H9 (cell line): ENCODE measurements around the gene FOXG1. TPM values are rescaled to one million over a fixed set of nuclear protein-coding genes. Genes with fewer than 3 reads are reported as not detected.

Experiments used
- DNase-seq: peaks from one replicate; pipeline ENCODE4 v3.0.0-alpha.2; 2017
- H2AFZ ChIP-seq: one replicate; pipeline ENCODE4 v1.6.1; 2013; ENCODE audit warnings: mild to moderate bottlenecking, low read length, control low read depth, moderate library complexity
- H2AK5ac ChIP-seq: 2 replicates; pipeline ENCODE4 v1.6.1; 2013; ENCODE audit warnings: low read length, control low read depth, mixed read lengths; ENCODE audit not compliant: insufficient read length
- H2BK120ac ChIP-seq: one replicate; pipeline ENCODE4 v1.6.1; 2013; ENCODE audit warnings: low read depth, mild to moderate bottlenecking, low read length, control low read depth, inconsistent platforms; ENCODE audit not compliant: poor library complexity, severe bottlenecking
- H2BK12ac ChIP-seq: 2 replicates; pipeline ENCODE4 v1.6.1; 2013; ENCODE audit warnings: low read length, control low read depth, mixed read lengths, low read depth; ENCODE audit not compliant: insufficient read length
- H2BK15ac ChIP-seq: 2 replicates; pipeline ENCODE4 v1.6.1; 2013; ENCODE audit warnings: low read depth, low read length, control low read depth
- H2BK20ac ChIP-seq: one replicate; pipeline ENCODE4 v1.6.1; 2013; ENCODE audit warnings: low read depth, mild to moderate bottlenecking, low read length, control low read depth, inconsistent platforms; ENCODE audit not compliant: poor library complexity, severe bottlenecking
- H2BK5ac ChIP-seq: 2 replicates; pipeline ENCODE4 v1.6.1; 2013; ENCODE audit warnings: low read length, control low read depth, mixed read lengths; ENCODE audit not compliant: insufficient read length
- H3K14ac ChIP-seq: 2 replicates; pipeline ENCODE4 v1.6.1; 2013; ENCODE audit warnings: low read length, control low read depth; ENCODE audit not compliant: insufficient read depth
- H3K18ac ChIP-seq: 2 replicates; pipeline ENCODE4 v1.6.1; 2013; ENCODE audit warnings: low read depth, mild to moderate bottlenecking, mixed read lengths, low read length, control low read depth; ENCODE audit not compliant: insufficient read length
- H3K23ac ChIP-seq: 2 replicates; pipeline ENCODE4 v1.6.1; 2013; ENCODE audit warnings: low read length, control low read depth, mixed read lengths, low read depth; ENCODE audit not compliant: insufficient read length
- H3K23me2 ChIP-seq: 2 replicates; pipeline ENCODE4 v1.6.1; 2013; ENCODE audit warnings: low read depth, mild to moderate bottlenecking, mixed read lengths, low read length, control low read depth; ENCODE audit not compliant: insufficient read length, poor library complexity, severe bottlenecking
- H3K27ac ChIP-seq: 2 replicates; pipeline ENCODE4 v1.5.1; 2013; ENCODE audit warnings: low read length, control low read depth, mixed read lengths, low read depth; ENCODE audit not compliant: insufficient read length
- H3K27me3 ChIP-seq: 2 replicates; pipeline ENCODE4 v1.6.1; 2013; ENCODE audit warnings: low read length, control low read depth, inconsistent platforms; ENCODE audit not compliant: insufficient read depth
- H3K4ac ChIP-seq: 2 replicates; pipeline ENCODE4 v1.6.1; 2013; ENCODE audit warnings: low read depth, mild to moderate bottlenecking, control low read depth, inconsistent platforms, low read length, moderate library complexity
- H3K4me1 ChIP-seq: 2 replicates; pipeline ENCODE4 v1.6.1; 2013; ENCODE audit warnings: low read length, control low read depth, inconsistent platforms; ENCODE audit not compliant: insufficient read depth
- H3K4me2 ChIP-seq: 2 replicates; pipeline ENCODE4 v1.6.1; 2013; ENCODE audit warnings: low read length, control low read depth, mixed read lengths; ENCODE audit not compliant: insufficient read length, insufficient read depth
- H3K56ac ChIP-seq: 2 replicates; pipeline ENCODE4 v1.6.1; 2013; ENCODE audit warnings: low read depth, mild to moderate bottlenecking, mixed read lengths, low read length, control low read depth; ENCODE audit not compliant: insufficient read length
- H3K79me1 ChIP-seq: 2 replicates; pipeline ENCODE4 v1.6.1; 2013; ENCODE audit warnings: low read depth, mild to moderate bottlenecking, moderate library complexity, low read length, control low read depth, inconsistent platforms; ENCODE audit not compliant: insufficient read depth, poor library complexity, severe bottlenecking
- H3K79me2 ChIP-seq: 2 replicates; pipeline ENCODE4 v1.6.1; 2013; ENCODE audit warnings: low read length, control low read depth, inconsistent platforms; ENCODE audit not compliant: insufficient read depth
- H3K9ac ChIP-seq: 2 replicates; pipeline ENCODE4 v1.6.1; 2013; ENCODE audit warnings: low read length, control low read depth, mixed read lengths; ENCODE audit not compliant: insufficient read length; ENCODE audit errors: extremely low read depth
- H3K9me3 ChIP-seq: one replicate; pipeline ENCODE4 v1.6.1; 2013; ENCODE audit warnings: low read depth, low read length, inconsistent platforms; ENCODE audit not compliant: control insufficient read depth
- H3T11ph ChIP-seq: one replicate; pipeline ENCODE4 v1.6.1; 2013; ENCODE audit warnings: mild to moderate bottlenecking, low read length, control low read depth, inconsistent platforms
- H4K20me1 ChIP-seq: one replicate; pipeline ENCODE4 v1.6.1; 2013; ENCODE audit not compliant: control insufficient read depth, insufficient read length, insufficient read depth
- H4K5ac ChIP-seq: 2 replicates; pipeline ENCODE4 v1.6.1; 2013; ENCODE audit warnings: low read depth, mild to moderate bottlenecking, mixed read lengths, low read length, control low read depth; ENCODE audit not compliant: insufficient read length
- H4K8ac ChIP-seq: replicated peaks from 2 replicates; pipeline ENCODE4 v1.6.1; 2013; ENCODE audit warnings: low read length, control low read depth, mixed read lengths, low read depth; ENCODE audit not compliant: insufficient read length
- H4K91ac ChIP-seq: 2 replicates; pipeline ENCODE4 v1.6.1; 2013; ENCODE audit warnings: low read depth, mild to moderate bottlenecking, moderate library complexity, mixed read lengths, low read length, control low read depth; ENCODE audit not compliant: insufficient read length
- H3K27ac Mint-ChIP-seq, 3 experiments: 2 replicates in 2 of 3; 3 replicates in 1 of 3; pipeline ENCODE4 v1.8.0; 2020 to 2021; ENCODE audit warnings: mixed read lengths in 3 of 3, mild to moderate bottlenecking in 1 of 3, moderate library complexity in 1 of 3
- H3K27me3 Mint-ChIP-seq: 2 replicates; pipeline ENCODE4 v1.8.0; 2021; ENCODE audit warnings: low read depth, mild to moderate bottlenecking, moderate library complexity, mixed read lengths
- H3K36me3 Mint-ChIP-seq, 3 experiments: 2 replicates in 2 of 3; 3 replicates in 1 of 3; pipeline ENCODE4 v1.8.0; 2020 to 2021; ENCODE audit warnings: low read depth in 3 of 3, mixed read lengths in 3 of 3; ENCODE audit not compliant: insufficient read depth in 1 of 3
- H3K4me1 Mint-ChIP-seq, 2 experiments: 2 replicates each; pipeline ENCODE4 v1.8.0; 2020; ENCODE audit warnings: mixed read lengths in 2 of 2
- H3K4me3 Mint-ChIP-seq, 2 experiments: 2 replicates in 1 of 2; 3 replicates in 1 of 2; pipeline ENCODE4 v1.8.0; 2020 to 2021; ENCODE audit warnings: mild to moderate bottlenecking in 2 of 2, mixed read lengths in 2 of 2, moderate library complexity in 1 of 2
- H3K9me3 Mint-ChIP-seq, 2 experiments: 2 replicates in 1 of 2; 3 replicates in 1 of 2; pipeline ENCODE4 v1.8.0; 2020; ENCODE audit warnings: mild to moderate bottlenecking in 2 of 2, mixed read lengths in 2 of 2, moderate library complexity in 1 of 2
- CTCF ChIP-seq: fragments of 200-600 bp; sonication (generic); conservative IDR thresholded peaks from 3 replicates; pipeline ENCODE4 v1.8.0; 2021; ENCODE audit warnings: antibody characterized with exemption, mild to moderate bottlenecking
- WGBS: extraction: QIAGEN DNeasy Blood & Tissue Kit; methylation state at CpG from one replicate; pipeline ENCODE4 v1.1.7; 2013; ENCODE audit warnings: missing lambda C conversion rate, low lambda C conversion rate, mixed read lengths; ENCODE audit not compliant: insufficient read length; ENCODE audit errors: extremely low coverage; 5-methylcytosine and 5-hydroxymethylcytosine counted together
- total RNA-seq: library from RNA; stranded (reverse); gene quantifications from 2 replicates; pipeline ENCODE4 v1.2.1, GENCODE V29; 2021

FOXG1 gene
- total RNA-seq, 1 experiment from 2014 or later, result 0.11 TPM

- Histone ChIP-seq H4K91ac (no peak overlapping the region), H3K79me2 (no peaks in the 10 kb centered on the region), H3K27me3 (peaks cover 9% of the 10 kb centered on the region; the same call in 1 of the 2 replicates), H4K8ac (no peak overlapping the region), H3K9ac (no peak overlapping the region), H3T11ph (no peak overlapping the region), H3K9me3 (no peaks in the 10 kb centered on the region), H3K18ac (no peak overlapping the region), H4K20me1 (no peaks in the 10 kb centered on the region), H2BK20ac (no peak overlapping the region), H3K56ac (no peak overlapping the region), H3K23ac (no peak overlapping the region), H3K14ac (no peak overlapping the region), H2BK120ac (no peak overlapping the region), H3K4me2 (peak overlapping the region; percentile 67), H3K79me1 (no peaks in the 10 kb centered on the region), H3K23me2 (peaks cover 10% of the 10 kb centered on the region), H3K27ac (no peak overlapping the region), H2AFZ (no peak overlapping the region), H3K4me1 (peaks cover 6% of the 10 kb centered on the region; the same call in 1 of the 2 replicates), H2BK5ac (no peak overlapping the region), H2BK15ac (no peak overlapping the region), H2AK5ac (no peak overlapping the region), H4K5ac (no peak overlapping the region), H3K4ac (no peak overlapping the region), H2BK12ac (no peak overlapping the region)
- Mint-ChIP-seq H3K4me1 (peaks cover 15 to 37% of the 10 kb centered on the region in 2 experiments), H3K36me3 (peaks cover 0 to 6% (median 0%) of the 10 kb centered on the region in 3 experiments; a peak in 3 of 7 replicates), H3K4me3 (peak overlapping the region; percentile 59 to 80), H3K27me3 (peaks cover 93% of the 10 kb centered on the region), H3K9me3 (no peaks in the 10 kb centered on the region; a peak in 2 of 5 replicates), H3K27ac (no peak overlapping the region)
- WGBS, result no CpG with 5 or more reads among the region's 16 CpGs
- no peak for TF ChIP-seq CTCF
- no peak for DNase-seq
Observed at GRCh38 chr14:28784096-28785048, 17.8 kb downstream of the FOXG1 start.
